ENCODE measurements around the gene ZNF579.
"Not testable (repeated sequence)": the region's sequence is repeated elsewhere in the genome, so short reads cannot be mapped to it uniquely, and the experiment has no call there.

ZNF579 gene

GRCh38 chr19:55578031-55578760, 2.5 kb downstream of the ZNF579 start:
- no peak overlapping the region for H3K4me3 ChIP-seq (IDR thresholded peaks at IDR 0.05; ENCODE audit: insufficient read depth, low read depth, low read length)
- no peaks in the 10 kb centered on the region for H3K4me1 ChIP-seq (ENCODE audit: low read depth, poor library complexity, severe bottlenecking)
- no peak overlapping the region for H3K27ac ChIP-seq
- no peaks in the 10 kb centered on the region for H3K36me3 ChIP-seq (ENCODE audit: insufficient read depth)
- no peaks in the 10 kb centered on the region for H4K20me1 ChIP-seq (ENCODE audit: insufficient read depth)
- no peak overlapping the region for H2AFZ ChIP-seq (ENCODE audit: low read depth)
- H3K4me2 ChIP-seq = no peak overlapping the region
- peaks cover 4% of the 10 kb centered on the region; the same call in 1 of the 2 replicates for H3K27me3 ChIP-seq (ENCODE audit: insufficient read depth, low read depth)
- no peaks in the 10 kb centered on the region for H3K79me2 ChIP-seq (ENCODE audit: insufficient read depth, low read depth)
- TF ChIP-seq CTCF (conservative IDR thresholded peaks at IDR 0.05; ENCODE audit: low read depth, low read length) = no peak
- H3K9ac ChIP-seq = no peak overlapping the region

- Histone ChIP-seq H3K27ac (no peak overlapping the region), H3K4me2 (no peak overlapping the region), H3K4me1 (ENCODE audit: low read depth, poor library complexity, severe bottlenecking) (no peaks in the 10 kb centered on the region), H3K27me3 (ENCODE audit: insufficient read depth, low read depth) (no peaks in the 10 kb centered on the region), H3K79me2 (ENCODE audit: insufficient read depth, low read depth) (no peaks in the 10 kb centered on the region), H3K9ac (no peak overlapping the region), H3K4me3 (IDR thresholded peaks at IDR 0.05; ENCODE audit: insufficient read depth, low read depth, low read length) (no peak overlapping the region), H3K36me3 (ENCODE audit: insufficient read depth) (no peaks in the 10 kb centered on the region), H4K20me1 (ENCODE audit: insufficient read depth) (no peaks in the 10 kb centered on the region), H2AFZ (ENCODE audit: low read depth) (no peak overlapping the region)
- TF ChIP-seq CTCF (conservative IDR thresholded peaks at IDR 0.05; ENCODE audit: low read depth, low read length) = no peak
These were observed 3.9 kb downstream of the ZNF579 start for GRCh38 chr19:55576746-55577145.

- H3K4me2 ChIP-seq; H3K4me1 ChIP-seq (ENCODE audit: low read depth, poor library complexity, severe bottlenecking); H4K20me1 ChIP-seq (ENCODE audit: insufficient read depth); H3K79me2 ChIP-seq (ENCODE audit: insufficient read depth, low read depth); H3K4me3 ChIP-seq (IDR thresholded peaks at IDR 0.05; ENCODE audit: insufficient read depth, low read depth, low read length); H2AFZ ChIP-seq (ENCODE audit: low read depth); H3K9ac ChIP-seq; H3K27me3 ChIP-seq (ENCODE audit: insufficient read depth, low read depth); H3K36me3 ChIP-seq (ENCODE audit: insufficient read depth); H3K27ac ChIP-seq: not testable (repeated sequence)
These were observed 6.7 kb downstream of the ZNF579 start for GRCh38 chr19:55573929-55574328.

GRCh38 chr19:55569477-55569876, 11.2 kb downstream of the ZNF579 start:
- H4K20me1 ChIP-seq (ENCODE audit: insufficient read depth); H2AFZ ChIP-seq (ENCODE audit: low read depth); H3K4me1 ChIP-seq (ENCODE audit: low read depth, poor library complexity, severe bottlenecking); H3K9ac ChIP-seq; H3K4me3 ChIP-seq (IDR thresholded peaks at IDR 0.05; ENCODE audit: insufficient read depth, low read depth, low read length); H3K79me2 ChIP-seq (ENCODE audit: insufficient read depth, low read depth); H3K36me3 ChIP-seq (ENCODE audit: insufficient read depth); H3K4me2 ChIP-seq; H3K27ac ChIP-seq: not testable (repeated sequence)
- peaks cover 31% of the 10 kb centered on the region for H3K27me3 ChIP-seq (ENCODE audit: insufficient read depth, low read depth)

- H3K9ac ChIP-seq = no peak overlapping the region
- no peaks in the 10 kb centered on the region for H3K36me3 ChIP-seq (ENCODE audit: insufficient read depth)
- no peaks in the 10 kb centered on the region for H3K79me2 ChIP-seq (ENCODE audit: insufficient read depth, low read depth)
- H3K4me1 ChIP-seq (ENCODE audit: low read depth, poor library complexity, severe bottlenecking) = no peaks in the 10 kb centered on the region
- no peak overlapping the region for H3K4me3 ChIP-seq (IDR thresholded peaks at IDR 0.05; ENCODE audit: insufficient read depth, low read depth, low read length)
- H2AFZ ChIP-seq (ENCODE audit: low read depth) = no peak overlapping the region
- TF ChIP-seq CTCF (conservative IDR thresholded peaks at IDR 0.05; ENCODE audit: low read depth, low read length) = no peak
- H3K4me2 ChIP-seq = no peak overlapping the region
- H3K27ac ChIP-seq = no peak overlapping the region
- peaks cover 38% of the 10 kb centered on the region for H3K27me3 ChIP-seq (ENCODE audit: insufficient read depth, low read depth)
- H4K20me1 ChIP-seq (ENCODE audit: insufficient read depth) = no peaks in the 10 kb centered on the region
These were observed 12.8 kb downstream of the ZNF579 start for GRCh38 chr19:55567708-55568328.
